GM12878 (cell line): Measurements from ENCODE around the gene A1BG. TPM values are rescaled to one million over a fixed set of nuclear protein-coding genes. Genes with fewer than 3 reads are reported as not detected.

ENCODE experiments used
- ATAC-seq: fragments of 200-7000 bp; cut with Tn5 transposase; 3 replicates; pipeline ENCODE4 v1.9.1; 2020; ENCODE audit warnings: mild to moderate bottlenecking, moderate library complexity
- BruUV-seq: library from RNA; stranded (reverse); fragments of 400-500 nt; replicated peaks from 2 replicates; lab custom pipeline; 2021; lab: Mats Ljungman, UMichigan
- CTCF ChIA-PET: fragments of 300-600 bp; sonication (Branson Sonifier 250); formaldehyde crosslinking; extraction: SDS; loops from one replicate; lab custom pipeline; 2021; ENCODE audit warnings: inconsistent platforms; lab: Yijun Ruan, JAX
- POLR2A ChIA-PET: fragments of 350-600 bp; formaldehyde crosslinking; extraction: SDS; loops from one replicate; lab custom pipeline; 2021; ENCODE audit warnings: inconsistent platforms; lab: Charles Lee
- RAD21 ChIA-PET: fragments of 300-600 bp; sonication (Branson Sonifier 250); formaldehyde crosslinking; loops from one replicate; lab custom pipeline; 2023; ENCODE audit warnings: antibody characterized with exemption; ENCODE audit not compliant: unreplicated experiment; lab: Charles Lee
- SMC1A ChIA-PET: fragments of 300-600 bp; sonication (Branson Sonifier 250); formaldehyde crosslinking; loops from one replicate; lab custom pipeline; 2023; ENCODE audit not compliant: unreplicated experiment, uncharacterized antibody; lab: Charles Lee
- DNase-seq: peaks from one replicate; pipeline ENCODE4 v3.0.0-alpha.2; 2011; ENCODE audit warnings: low read depth, low spot score
- FAIRE-seq: peaks from 3 replicates; lab custom pipeline; 2011; peaks lifted over from hg19 to GRCh38; lab: Jason Lieb, UNC
- H2AFZ ChIP-seq: 2 replicates; pipeline ENCODE4 v1.6.0; 2011; ENCODE audit warnings: low read depth, low read length, control low read depth; ENCODE audit not compliant: control insufficient read depth
- H3K27ac ChIP-seq: 2 replicates; pipeline ENCODE4 v1.5.1; 2011; ENCODE audit warnings: control low read depth; ENCODE audit not compliant: control insufficient read depth, insufficient read depth
- H3K27me3 ChIP-seq, 2 experiments: replicated peaks in 1 of 2; 2 replicates each; pipeline versions ENCODE4 v1.6.0 to v1.6.1; 2011; ENCODE audit warnings: low read length in 1 of 2; ENCODE audit not compliant: control insufficient read depth in 2 of 2, insufficient read depth in 2 of 2
- H3K36me3 ChIP-seq, 2 experiments: 2 replicates each; pipeline ENCODE4 v1.5.1; 2011; ENCODE audit warnings: low read length in 1 of 2; ENCODE audit not compliant: control insufficient read depth in 2 of 2, insufficient read depth in 2 of 2
- H3K4me1 ChIP-seq: 2 replicates; pipeline ENCODE4 v1.6.1; 2011; ENCODE audit warnings: mild to moderate bottlenecking, low read length, moderate library complexity, mixed read lengths; ENCODE audit not compliant: control insufficient read depth, insufficient read depth
- H3K4me2 ChIP-seq: 2 replicates; pipeline ENCODE4 v1.6.0; 2011; ENCODE audit warnings: control low read depth; ENCODE audit not compliant: control insufficient read depth, insufficient read depth
- H3K4me3 ChIP-seq: fragments of 200-600 bp; sonication (generic); 2 replicates; pipeline ENCODE4 v1.5.1; 2016
- H3K79me2 ChIP-seq: 2 replicates; pipeline ENCODE4 v1.6.0; 2011; ENCODE audit warnings: low read length; ENCODE audit not compliant: control insufficient read depth, insufficient read depth
- H3K9ac ChIP-seq: 2 replicates; pipeline ENCODE4 v1.8.0; 2011; ENCODE audit warnings: low read length, control low read depth, mixed read lengths; ENCODE audit not compliant: control insufficient read depth, insufficient read depth
- H3K9me3 ChIP-seq: replicated peaks from 3 replicates; pipeline ENCODE4 v1.5.1; 2011; ENCODE audit warnings: mild to moderate bottlenecking, low read length; ENCODE audit not compliant: control insufficient read depth, insufficient read depth
- H4K20me1 ChIP-seq: 2 replicates; pipeline ENCODE4 v1.6.0; 2011; ENCODE audit not compliant: control insufficient read depth, insufficient read depth
- CREB1 ChIP-seq: IDR thresholded peaks from 2 replicates; pipeline ENCODE4 v1.6.1; 2012; ENCODE audit warnings: low read depth, mild to moderate bottlenecking, inconsistent platforms
- HDAC6 ChIP-seq: fragments of 200-600 bp; sonication (generic); IDR thresholded peaks from one replicate; pipeline ENCODE4 v1.8.0; 2017; ENCODE audit warnings: antibody characterized with exemption; ENCODE audit not compliant: unreplicated experiment
- MEF2B ChIP-seq: fragments of 450-650 bp; IDR thresholded peaks from 2 replicates; pipeline ENCODE4 v1.6.1; 2018; ENCODE audit warnings: mild to moderate bottlenecking, moderate library complexity; ENCODE audit not compliant: partially characterized antibody, poor library complexity, severe bottlenecking
- NBN ChIP-seq: fragments of 450-650 bp; IDR thresholded peaks from 2 replicates; pipeline ENCODE4 v1.6.1; 2016
- NFXL1 ChIP-seq: fragments of 450-650 bp; IDR thresholded peaks from 2 replicates; pipeline ENCODE4 v1.6.1; 2017; ENCODE audit warnings: antibody characterized with exemption, mild to moderate bottlenecking, borderline replicate concordance
- PAX5 ChIP-seq: IDR thresholded peaks from 2 replicates; pipeline ENCODE4 v1.6.1; 2011; ENCODE audit warnings: low read depth, low read length, borderline replicate concordance
- POLR2AphosphoS2 ChIP-seq: IDR thresholded peaks from 2 replicates; pipeline ENCODE4 v1.6.1; 2011; ENCODE audit warnings: low read depth, mild to moderate bottlenecking, low read length, improper control_type of control experiment, moderate library complexity
- POLR2AphosphoS5 ChIP-seq: IDR thresholded peaks from 2 replicates; pipeline ENCODE4 v1.6.1; 2011; ENCODE audit warnings: mild to moderate bottlenecking, low read length, inconsistent platforms
- RELA ChIP-seq: fragments of 450-650 bp; IDR thresholded peaks from 2 replicates; pipeline ENCODE4 v1.8.0; 2014; ENCODE audit warnings: borderline replicate concordance; ENCODE audit not compliant: partially characterized antibody
- SMAD5 ChIP-seq: IDR thresholded peaks from 2 replicates; pipeline ENCODE4 v1.6.1; 2016; ENCODE audit warnings: antibody characterized with exemption, low read depth
- SMC3 ChIP-seq: IDR thresholded peaks from 2 replicates; pipeline ENCODE4 v1.6.1; 2011; ENCODE audit warnings: low read length, improper control_type of control experiment, borderline replicate concordance
- ZNF274 ChIP-seq: IDR thresholded peaks from one replicate; pipeline ENCODE4 v1.8.0; 2011; ENCODE audit not compliant: insufficient read length, insufficient read depth
- ZZZ3 ChIP-seq: IDR thresholded peaks from 2 replicates; pipeline ENCODE4 v1.6.1; 2011; ENCODE audit warnings: low read depth; ENCODE audit not compliant: control insufficient read depth, insufficient read length
- WGBS: methylation state at CpG from one replicate; pipeline ENCODE4 v1.1.6; 2016; ENCODE audit warnings: low lambda C conversion rate; ENCODE audit not compliant: insufficient replicate concordance, insufficient coverage; ENCODE audit errors: missing lambda C conversion rate; 5-methylcytosine and 5-hydroxymethylcytosine counted together
- in situ Hi-C: fragments of 300-500 bp; cut with MboI; formaldehyde crosslinking; loops from 9 replicates; pipeline ENCODE4 v1.14.3; 2018; ENCODE audit warnings: mixed read lengths
- intact Hi-C: fragments of 100-400 bp; cut with micrococcal nuclease; formaldehyde crosslinking; loops from one replicate; pipeline ENCODE4 v1.14.2; 2022; ENCODE audit not compliant: unreplicated experiment
- polyA plus RNA-seq, 11 experiments: library from polyadenylated mRNA; depleted of rRNA in 4 of 11; unstranded in 6 of 11; stranded (reverse) in 5 of 11; fragments of >200 nt; fragmentation: Nextera tagmentation in 4 of 11; fragmentation: Illumina TruSeq in 1 of 11; extraction: Ambion mirVana in 4 of 11; extraction: Trizol in 1 of 11; gene quantifications; 1 replicate in 1 of 11; 2 replicates in 10 of 11; pipeline versions ENCODE4 v1.2.1 to v1.2.3, GENCODE V29; 2011 to 2016; ENCODE audit warnings: inconsistent platforms in 2 of 11, missing spikeins in 2 of 11, low read depth in 1 of 11
- total RNA-seq, 4 experiments: library from RNA; depleted of rRNA in 3 of 4; stranded (reverse); fragments of >200 nt in 3 of 4; fragmentation: Illumina TruSeq in 1 of 4; extraction: Trizol in 1 of 4; gene quantifications; 2 replicates each; pipeline versions ENCODE4 v1.2.1 to v1.2.3, GENCODE V29; 2013 to 2021
- TF ChIP-seq, protein P1 (sequence below), 3 experiments: IDR thresholded peaks in 2 of 3; conservative IDR thresholded peaks in 1 of 3; 2 replicates each; pipeline ENCODE4 v1.5.1; 2011; ENCODE audit warnings: low read depth in 3 of 3, low read length in 3 of 3, mild to moderate bottlenecking in 3 of 3, control low read depth in 2 of 3, moderate library complexity in 2 of 3, inconsistent platforms in 1 of 3, mixed read lengths in 1 of 3; ENCODE audit not compliant: control insufficient read depth in 2 of 3, insufficient read depth in 1 of 3; ENCODE audit errors: extremely low read depth in 1 of 3
- TF ChIP-seq, protein P2 (sequence below): IDR thresholded peaks from 2 replicates; pipeline ENCODE4 v1.6.1; 2011; ENCODE audit warnings: borderline replicate concordance, low read depth, mild to moderate bottlenecking, moderate library complexity, low read length; ENCODE audit not compliant: insufficient read depth, poor library complexity, severe bottlenecking
- TF ChIP-seq, protein P3 (sequence below): fragments of 450-650 bp; IDR thresholded peaks from 2 replicates; pipeline ENCODE4 v1.6.1; 2016; ENCODE audit warnings: mild to moderate bottlenecking
- TF ChIP-seq, protein P4 (sequence below): IDR thresholded peaks from 2 replicates; pipeline ENCODE4 v1.6.1; 2011; ENCODE audit warnings: borderline replicate concordance, low read depth, mild to moderate bottlenecking, moderate library complexity, mixed read lengths, low read length; ENCODE audit not compliant: insufficient read depth; ENCODE audit errors: extremely low read length

A1BG gene
- total and polyA plus RNA-seq, 10 of the 15 experiments (the other 5 are each of a cell fraction or from before 2014, with no cell fraction given) = 0.34 to 29.6 (median 11.8) TPM

DNA sequence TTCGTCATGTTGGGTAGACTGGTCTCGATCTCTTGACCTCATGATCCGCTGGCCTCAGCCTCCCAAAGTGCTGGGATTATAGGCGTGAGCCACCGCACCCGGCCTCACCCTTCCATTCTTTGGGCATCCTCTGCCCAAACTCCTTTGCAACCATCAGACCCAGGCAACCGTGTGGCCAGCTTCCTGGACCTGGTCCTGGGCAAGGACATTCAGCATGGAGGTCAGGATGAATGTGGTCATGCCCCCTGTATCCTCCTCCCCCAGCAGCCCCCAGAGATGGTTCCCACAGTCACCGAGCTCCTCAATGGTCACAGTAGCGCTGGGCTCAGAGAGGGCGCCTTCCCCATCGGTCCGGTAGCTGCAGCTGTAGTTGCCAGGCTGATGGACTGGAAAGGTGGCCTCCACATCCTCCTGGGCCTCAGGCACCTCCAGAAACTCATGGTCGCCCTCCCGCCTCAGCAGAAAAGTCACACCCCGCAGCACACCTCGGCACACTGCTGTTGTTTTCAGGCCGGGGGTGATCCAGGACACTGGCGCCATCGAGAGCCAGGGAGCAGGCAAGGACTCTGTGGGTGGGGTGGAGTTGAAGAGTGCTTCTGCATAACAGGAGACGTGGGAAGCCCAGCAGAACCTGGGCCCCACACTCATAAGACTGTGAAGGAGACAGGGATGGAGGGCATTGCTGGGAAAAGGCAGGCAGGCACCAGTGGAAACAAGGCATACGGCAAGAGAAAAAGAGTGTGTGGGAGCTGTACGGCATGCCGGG, 1.1 kb downstream of the A1BG start:
- FAIRE-seq = no peak
- peaks cover 2% of the 10 kb centered on the region; the same call in 1 of the 3 replicates for H3K9me3 ChIP-seq
- H3K79me2 ChIP-seq = no peaks in the 10 kb centered on the region; the same call in 1 of the 2 replicates
- H3K4me2 ChIP-seq = no peak overlapping the region
- H3K9ac ChIP-seq = no peak overlapping the region
- ChIA-PET SMC1A (interaction anchor here (0.5 kb wide), 1 partner anchor 70 kb away, joined by 3 read pairs; no protein-coding TSS in a partner anchor), RAD21 (no interaction called here), CTCF (no interaction called here), POLR2A (no interaction called here)
- H3K36me3 ChIP-seq = no peaks in the 10 kb centered on the region
- intact Hi-C loops = no loop called here
- WGBS = 73% methylated on average over 23 of the region's 23 CpGs
- H2AFZ ChIP-seq = no peak overlapping the region
- TF ChIP-seq HDAC6 = no peak
- TF ChIP-seq ZNF274 = no peak
- TF ChIP-seq, protein P1, sequence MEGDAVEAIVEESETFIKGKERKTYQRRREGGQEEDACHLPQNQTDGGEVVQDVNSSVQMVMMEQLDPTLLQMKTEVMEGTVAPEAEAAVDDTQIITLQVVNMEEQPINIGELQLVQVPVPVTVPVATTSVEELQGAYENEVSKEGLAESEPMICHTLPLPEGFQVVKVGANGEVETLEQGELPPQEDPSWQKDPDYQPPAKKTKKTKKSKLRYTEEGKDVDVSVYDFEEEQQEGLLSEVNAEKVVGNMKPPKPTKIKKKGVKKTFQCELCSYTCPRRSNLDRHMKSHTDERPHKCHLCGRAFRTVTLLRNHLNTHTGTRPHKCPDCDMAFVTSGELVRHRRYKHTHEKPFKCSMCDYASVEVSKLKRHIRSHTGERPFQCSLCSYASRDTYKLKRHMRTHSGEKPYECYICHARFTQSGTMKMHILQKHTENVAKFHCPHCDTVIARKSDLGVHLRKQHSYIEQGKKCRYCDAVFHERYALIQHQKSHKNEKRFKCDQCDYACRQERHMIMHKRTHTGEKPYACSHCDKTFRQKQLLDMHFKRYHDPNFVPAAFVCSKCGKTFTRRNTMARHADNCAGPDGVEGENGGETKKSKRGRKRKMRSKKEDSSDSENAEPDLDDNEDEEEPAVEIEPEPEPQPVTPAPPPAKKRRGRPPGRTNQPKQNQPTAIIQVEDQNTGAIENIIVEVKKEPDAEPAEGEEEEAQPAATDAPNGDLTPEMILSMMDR (IDR thresholded peaks at IDR 0.05 in 2 of 3, conservative IDR thresholded peaks at IDR 0.05 in 1 of 3; ENCODE audit: control insufficient read depth in 2 of 3, extremely low read depth in 1 of 3, insufficient read depth in 1 of 3, low read depth in 3 of 3, low read length in 3 of 3) = no peak
- no peak for TF ChIP-seq PAX5
- no peak for TF ChIP-seq NFXL1
- no peak for TF ChIP-seq SMAD5
- no peak for TF ChIP-seq RELA
- TF ChIP-seq, protein P2, sequence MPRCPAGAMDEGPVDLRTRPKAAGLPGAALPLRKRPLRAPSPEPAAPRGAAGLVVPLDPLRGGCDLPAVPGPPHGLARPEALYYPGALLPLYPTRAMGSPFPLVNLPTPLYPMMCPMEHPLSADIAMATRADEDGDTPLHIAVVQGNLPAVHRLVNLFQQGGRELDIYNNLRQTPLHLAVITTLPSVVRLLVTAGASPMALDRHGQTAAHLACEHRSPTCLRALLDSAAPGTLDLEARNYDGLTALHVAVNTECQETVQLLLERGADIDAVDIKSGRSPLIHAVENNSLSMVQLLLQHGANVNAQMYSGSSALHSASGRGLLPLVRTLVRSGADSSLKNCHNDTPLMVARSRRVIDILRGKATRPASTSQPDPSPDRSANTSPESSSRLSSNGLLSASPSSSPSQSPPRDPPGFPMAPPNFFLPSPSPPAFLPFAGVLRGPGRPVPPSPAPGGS = no peak
- TF ChIP-seq POLR2AphosphoS2 = no peak
- no peak for TF ChIP-seq NBN
- no peak for TF ChIP-seq CREB1
- TF ChIP-seq SMC3 = no peak
- no peak for TF ChIP-seq MEF2B
- TF ChIP-seq, protein P3, sequence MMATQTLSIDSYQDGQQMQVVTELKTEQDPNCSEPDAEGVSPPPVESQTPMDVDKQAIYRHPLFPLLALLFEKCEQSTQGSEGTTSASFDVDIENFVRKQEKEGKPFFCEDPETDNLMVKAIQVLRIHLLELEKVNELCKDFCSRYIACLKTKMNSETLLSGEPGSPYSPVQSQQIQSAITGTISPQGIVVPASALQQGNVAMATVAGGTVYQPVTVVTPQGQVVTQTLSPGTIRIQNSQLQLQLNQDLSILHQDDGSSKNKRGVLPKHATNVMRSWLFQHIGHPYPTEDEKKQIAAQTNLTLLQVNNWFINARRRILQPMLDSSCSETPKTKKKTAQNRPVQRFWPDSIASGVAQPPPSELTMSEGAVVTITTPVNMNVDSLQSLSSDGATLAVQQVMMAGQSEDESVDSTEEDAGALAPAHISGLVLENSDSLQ = no peak
- no peak for TF ChIP-seq POLR2AphosphoS5
- TF ChIP-seq ZZZ3 = no peak
- TF ChIP-seq, protein P4, sequence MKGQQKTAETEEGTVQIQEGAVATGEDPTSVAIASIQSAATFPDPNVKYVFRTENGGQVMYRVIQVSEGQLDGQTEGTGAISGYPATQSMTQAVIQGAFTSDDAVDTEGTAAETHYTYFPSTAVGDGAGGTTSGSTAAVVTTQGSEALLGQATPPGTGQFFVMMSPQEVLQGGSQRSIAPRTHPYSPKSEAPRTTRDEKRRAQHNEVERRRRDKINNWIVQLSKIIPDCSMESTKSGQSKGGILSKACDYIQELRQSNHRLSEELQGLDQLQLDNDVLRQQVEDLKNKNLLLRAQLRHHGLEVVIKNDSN = no peak
- ATAC-seq = no peak
- no peaks in the 10 kb centered on the region for H3K27me3 ChIP-seq
- in situ Hi-C loops = no loop called here
- H3K4me1 ChIP-seq = peaks cover 3% of the 10 kb centered on the region
- no TSS peak for BruUV-seq
- H3K27ac ChIP-seq = no peak overlapping the region
- no peaks in the 10 kb centered on the region for H4K20me1 ChIP-seq
- no peak overlapping the region for H3K4me3 ChIP-seq
- DNase-seq = no peak
